H1 (cell line): Measurements from ENCODE around the gene TMED3. TPM values are rescaled to one million over a fixed set of nuclear protein-coding genes. Genes with fewer than 3 reads are reported as not detected.

Experiments
- CTCF ChIA-PET: fragments of 300-600 bp; sonication (Branson Sonifier 250); formaldehyde crosslinking; loops from one replicate; lab custom pipeline; 2021; ENCODE audit not compliant: partially characterized antibody; lab: Charles Lee
- POLR2A ChIA-PET: fragments of 300-600 bp; sonication (Branson Sonifier 250); formaldehyde crosslinking; loops from one replicate; lab custom pipeline; 2021; ENCODE audit warnings: inconsistent platforms; ENCODE audit not compliant: partially characterized antibody; lab: Charles Lee
- DNase-seq, 2 experiments: peaks; one replicate each; pipeline versions ENCODE4 v3.0.0 to v3.0.0-alpha.2; 2010 to 2022; ENCODE audit warnings: low spot score in 2 of 2, low read depth in 1 of 2, mixed read lengths in 1 of 2
- FAIRE-seq: peaks from 2 replicates; lab custom pipeline; 2011; peaks lifted over from hg19 to GRCh38; lab: Jason Lieb, UNC
- H2AFZ ChIP-seq: 2 replicates; pipeline ENCODE4 v1.8.1; 2012; ENCODE audit warnings: low read length, inconsistent platforms
- H2AK5ac ChIP-seq: 2 replicates; pipeline ENCODE4 v1.6.1; 2013; ENCODE audit warnings: low read depth, low read length
- H2BK120ac ChIP-seq: replicated peaks from 2 replicates; pipeline ENCODE3; 2013; ENCODE audit warnings: low read depth, low read length, inconsistent platforms
- H2BK12ac ChIP-seq: 2 replicates; pipeline ENCODE4 v1.6.1; 2013; ENCODE audit warnings: low read depth, low read length
- H2BK15ac ChIP-seq: 2 replicates; pipeline ENCODE4 v1.6.1; 2013; ENCODE audit warnings: low read length
- H2BK20ac ChIP-seq: 2 replicates; pipeline ENCODE4 v1.6.1; 2013; ENCODE audit warnings: low read length
- H2BK5ac ChIP-seq: 2 replicates; pipeline ENCODE4 v1.6.1; 2013; ENCODE audit warnings: low read depth, low read length
- H3K14ac ChIP-seq: 2 replicates; pipeline ENCODE4 v1.6.1; 2013; ENCODE audit warnings: inconsistent platforms; ENCODE audit not compliant: insufficient read length
- H3K18ac ChIP-seq: 2 replicates; pipeline ENCODE4 v1.6.1; 2013; ENCODE audit warnings: low read length; ENCODE audit errors: extremely low read depth
- H3K23ac ChIP-seq: 2 replicates; pipeline ENCODE4 v1.6.1; 2013; ENCODE audit warnings: inconsistent platforms; ENCODE audit not compliant: insufficient read length
- H3K23me2 ChIP-seq: 2 replicates; pipeline ENCODE4 v1.6.1; 2013; ENCODE audit warnings: low read depth, low read length
- H3K27ac ChIP-seq: 2 replicates; pipeline ENCODE4 v1.6.1; 2011; ENCODE audit warnings: low read depth, low read length, inconsistent platforms
- H3K27me3 ChIP-seq, 4 experiments: replicated peaks in 1 of 4; 1 replicate in 1 of 4; 2 replicates in 3 of 4; pipeline versions ENCODE4 v1.6.1 to v1.8.1; 2011 to 2013; ENCODE audit warnings: low read length in 3 of 4, mild to moderate bottlenecking in 3 of 4, inconsistent platforms in 2 of 4, mixed read lengths in 2 of 4, moderate library complexity in 1 of 4; ENCODE audit not compliant: control insufficient read depth in 3 of 4, insufficient read depth in 3 of 4; ENCODE audit errors: extremely low read depth in 1 of 4
- H3K36me3 ChIP-seq, 4 experiments: 2 replicates each; pipeline versions ENCODE4 v1.6.1 to v1.8.1; 2011 to 2013; ENCODE audit warnings: mild to moderate bottlenecking in 4 of 4, low read length in 3 of 4, moderate library complexity in 2 of 4, control low read depth in 1 of 4, inconsistent platforms in 1 of 4; ENCODE audit not compliant: insufficient read depth in 4 of 4, control insufficient read depth in 2 of 4
- H3K4ac ChIP-seq: replicated peaks from 2 replicates; pipeline ENCODE3; 2013; ENCODE audit warnings: low read length, low read depth, mixed read lengths, inconsistent platforms; ENCODE audit not compliant: insufficient read length
- H3K4me1 ChIP-seq, 4 experiments: replicated peaks in 1 of 4; 1 replicate in 1 of 4; 2 replicates in 3 of 4; pipeline versions ENCODE4 v1.6.1 to v1.8.1; 2011 to 2013; ENCODE audit warnings: low read length in 3 of 4, inconsistent platforms in 2 of 4, mixed read lengths in 1 of 4; ENCODE audit not compliant: insufficient read depth in 4 of 4, control insufficient read depth in 3 of 4
- H3K4me2 ChIP-seq, 2 experiments: 2 replicates each; pipeline versions ENCODE4 v1.6.1 to v1.8.1; 2011 to 2013; ENCODE audit warnings: low read depth in 2 of 2, low read length in 2 of 2, control low read depth in 1 of 2, inconsistent platforms in 1 of 2, mild to moderate bottlenecking in 1 of 2; ENCODE audit not compliant: insufficient read depth in 1 of 2
- H3K4me3 ChIP-seq, 4 experiments: fragments of 200-600, 300-600 bp in 1 of 4; sonication (generic), shearing (Covaris generic), sonication (Bioruptor Twin) in 1 of 4; 2 replicates each; pipeline versions ENCODE4 v1.5.1 to v1.8.1; 2011 to 2016; ENCODE audit warnings: low read length in 4 of 4, low read depth in 3 of 4, control low read depth in 2 of 4, inconsistent platforms in 2 of 4, mild to moderate bottlenecking in 2 of 4, mixed read lengths in 1 of 4, moderate library complexity in 1 of 4; ENCODE audit not compliant: insufficient read depth in 2 of 4; ENCODE audit errors: extremely low read depth in 1 of 4
- H3K56ac ChIP-seq: replicated peaks from 2 replicates; pipeline ENCODE3; 2013; ENCODE audit warnings: low read depth, mild to moderate bottlenecking, mixed read lengths, low read length, inconsistent platforms; ENCODE audit not compliant: insufficient read length
- H3K79me1 ChIP-seq: 2 replicates; pipeline ENCODE4 v1.6.1; 2013; ENCODE audit warnings: low read depth, low read length, control low read depth
- H3K79me2 ChIP-seq, 2 experiments: 2 replicates each; pipeline versions ENCODE4 v1.6.1 to v1.8.1; 2012 to 2013; ENCODE audit warnings: low read length in 2 of 2, mild to moderate bottlenecking in 2 of 2, inconsistent platforms in 1 of 2; ENCODE audit not compliant: insufficient read depth in 2 of 2, control insufficient read depth in 1 of 2
- H3K9ac ChIP-seq, 4 experiments: replicated peaks in 1 of 4; 1 replicate in 1 of 4; 2 replicates in 3 of 4; pipeline versions ENCODE4 v1.6.1 to v1.8.1; 2011 to 2013; ENCODE audit warnings: low read depth in 3 of 4, low read length in 3 of 4, control low read depth in 2 of 4, mild to moderate bottlenecking in 2 of 4, moderate library complexity in 2 of 4, inconsistent platforms in 1 of 4; ENCODE audit errors: extremely low read depth in 1 of 4
- H3K9me3 ChIP-seq, 2 experiments: 2 replicates each; pipeline versions ENCODE4 v1.6.1 to v1.8.1; 2012 to 2013; ENCODE audit warnings: mild to moderate bottlenecking in 2 of 2, moderate library complexity in 2 of 2, control low read depth in 1 of 2, inconsistent platforms in 1 of 2, low read depth in 1 of 2, low read length in 1 of 2, mixed read lengths in 1 of 2; ENCODE audit not compliant: insufficient read depth in 2 of 2
- H4K20me1 ChIP-seq, 2 experiments: replicated peaks in 1 of 2; 2 replicates each; pipeline versions ENCODE3 to v1.8.1; 2011 to 2013; ENCODE audit warnings: inconsistent platforms in 2 of 2, low read length in 2 of 2, mild to moderate bottlenecking in 1 of 2; ENCODE audit not compliant: insufficient read depth in 2 of 2, control insufficient read depth in 1 of 2
- H4K5ac ChIP-seq: 2 replicates; pipeline ENCODE4 v1.6.1; 2013; ENCODE audit warnings: low read length, low read depth, mixed read lengths, inconsistent platforms; ENCODE audit not compliant: insufficient read length
- H4K8ac ChIP-seq: 2 replicates; pipeline ENCODE4 v1.8.0; 2013; ENCODE audit warnings: mild to moderate bottlenecking, moderate library complexity, low read length, inconsistent platforms; ENCODE audit not compliant: insufficient read depth; ENCODE audit errors: extremely low read depth
- H4K91ac ChIP-seq: replicated peaks from 2 replicates; pipeline ENCODE3; 2013; ENCODE audit warnings: low read length, mixed read lengths, inconsistent platforms; ENCODE audit not compliant: insufficient read length
- ATF2 ChIP-seq: IDR thresholded peaks from 2 replicates; pipeline ENCODE4 v1.6.1; 2012; ENCODE audit warnings: low read length, inconsistent platforms
- CTBP2 ChIP-seq: IDR thresholded peaks from 2 replicates; pipeline ENCODE4 v1.7.0; 2011; ENCODE audit warnings: borderline replicate concordance, mild to moderate bottlenecking, moderate library complexity, mixed read lengths, low read length; ENCODE audit not compliant: insufficient read depth, insufficient read length
- KDM5A ChIP-seq: fragments of 200-600 bp; IDR thresholded peaks from 2 replicates; pipeline ENCODE4 v1.7.1; 2012; ENCODE audit warnings: mild to moderate bottlenecking, low read length, inconsistent platforms, mixed read lengths
- MAFK ChIP-seq: IDR thresholded peaks from 2 replicates; pipeline ENCODE4 v1.6.1; 2012; ENCODE audit warnings: low read depth, mild to moderate bottlenecking, improper control_type of control experiment, low read length
- POU5F1 ChIP-seq: IDR thresholded peaks from 2 replicates; pipeline ENCODE4 v1.6.1; 2011; ENCODE audit warnings: low read depth, mild to moderate bottlenecking, low read length, moderate library complexity
- RAD21 ChIP-seq, 2 experiments: IDR thresholded peaks in 1 of 2; conservative IDR thresholded peaks in 1 of 2; 2 replicates each; pipeline ENCODE4 v1.6.1; 2011; ENCODE audit warnings: low read depth in 2 of 2, low read length in 2 of 2, improper control_type of control experiment in 1 of 2, inconsistent platforms in 1 of 2, mild to moderate bottlenecking in 1 of 2, moderate library complexity in 1 of 2
- RNF2 ChIP-seq: fragments of 200-900, 300-1000 bp; sonication (generic); IDR thresholded peaks from 2 replicates; pipeline ENCODE4 v1.7.1; 2016; ENCODE audit warnings: borderline replicate concordance, low read depth, mild to moderate bottlenecking, antibody characterized with exemption, low read length; ENCODE audit not compliant: poor library complexity, severe bottlenecking; ENCODE audit errors: missing control alignments
- RXRA ChIP-seq: IDR thresholded peaks from 2 replicates; pipeline ENCODE4 v1.6.1; 2011; ENCODE audit warnings: low read depth, mild to moderate bottlenecking, low read length, moderate library complexity; ENCODE audit not compliant: insufficient read depth
- SIN3A ChIP-seq, 2 experiments: IDR thresholded peaks in 1 of 2; conservative IDR thresholded peaks in 1 of 2; 2 replicates each; pipeline ENCODE4 v1.6.1; 2011 to 2012; ENCODE audit warnings: low read length in 2 of 2, improper control_type of control experiment in 1 of 2, low read depth in 1 of 2, mild to moderate bottlenecking in 1 of 2
- TBP ChIP-seq: IDR thresholded peaks from 2 replicates; pipeline ENCODE4 v1.6.1; 2011; ENCODE audit warnings: low read depth, low read length, improper control_type of control experiment
- ZNF274 ChIP-seq: IDR thresholded peaks from 2 replicates; pipeline ENCODE4 v1.7.0; 2012; ENCODE audit warnings: low read length, borderline replicate concordance; ENCODE audit errors: extremely low read depth
- WGBS, 2 experiments: shearing (Covaris generic) in 1 of 2; methylation state at CpG; one replicate each; pipeline versions ENCODE4 v1.1.6 to v1.1.7; 2013 to 2015; ENCODE audit warnings: low lambda C conversion rate in 2 of 2, mixed read lengths in 2 of 2, inconsistent platforms in 1 of 2, low coverage in 1 of 2, missing lambda C conversion rate in 1 of 2; ENCODE audit not compliant: insufficient replicate concordance in 2 of 2, insufficient coverage in 1 of 2, insufficient read length in 1 of 2; ENCODE audit errors: extremely low coverage in 1 of 2, missing lambda C conversion rate in 1 of 2; 5-methylcytosine and 5-hydroxymethylcytosine counted together
- polyA plus RNA-seq, 7 experiments: library from polyadenylated mRNA; depleted of rRNA in 3 of 7; stranded (reverse) in 5 of 7; unstranded in 2 of 7; fragments of >200 nt in 5 of 7; fragments of 200-250 nt in 2 of 7; gene quantifications; 1 replicate in 5 of 7; 2 replicates in 1 of 7; 4 replicates in 1 of 7; pipeline versions ENCODE4 v1.2.1 to v1.2.3, GENCODE V29; 2011 to 2013; ENCODE audit warnings: missing spikeins in 2 of 7, mixed read lengths in 2 of 7
- total RNA-seq: library from RNA; stranded (reverse); fragmentation: NEBNext Ultra II Directional; extraction: Animal tissue kit (Norgen Biotek cat#: 25700); gene quantifications from 2 replicates; pipeline ENCODE4 v1.2.1, GENCODE V29; 2021

TMED3 gene
- total and polyA plus RNA-seq, 2 of the 8 experiments (the other 6 are each of a cell fraction or from before 2014, with no cell fraction given) = 50.2 to 110 TPM

- no peaks in the 10 kb centered on the region for H3K27me3 ChIP-seq
- CTCF ChIA-PET = interaction anchor here (0.6 to 5.2 kb wide), 5 partner anchors 9 to 1009 kb away, joined by 3 to 23 read pairs (median 3); no protein-coding TSS in a partner anchor
- no peak overlapping the region for H3K18ac ChIP-seq
- no peaks in the 10 kb centered on the region for H4K20me1 ChIP-seq
- no peak overlapping the region for H3K14ac ChIP-seq
- no peak overlapping the region for H2BK20ac ChIP-seq
- DNase-seq = no peak
- no peak overlapping the region for H4K91ac ChIP-seq
- POLR2A ChIA-PET = no interaction called here
- no peak for FAIRE-seq
- no peak overlapping the region for H3K4ac ChIP-seq
- WGBS, 2 experiments = 83% methylated on average over 3 of the region's 3 CpGs; no CpG with 5 or more reads in 1 of the 2 experiments
- no peak overlapping the region for H2BK5ac ChIP-seq
- H4K8ac ChIP-seq = no peak overlapping the region
- H3K36me3 ChIP-seq = no peaks in the 10 kb centered on the region; a peak in 1 of 8 replicates
- H3K27ac ChIP-seq = no peak overlapping the region
- no peak overlapping the region for H2BK12ac ChIP-seq
- no peaks in the 10 kb centered on the region for H3K9me3 ChIP-seq
- no peak overlapping the region for H2AFZ ChIP-seq
- no peaks in the 10 kb centered on the region for H3K79me2 ChIP-seq
- H2BK15ac ChIP-seq = no peak overlapping the region
- H3K4me2 ChIP-seq = no peak overlapping the region
- H3K9ac ChIP-seq = no peak overlapping the region
- no peaks in the 10 kb centered on the region for H3K4me1 ChIP-seq
- no peak overlapping the region for H3K23ac ChIP-seq
- H2BK120ac ChIP-seq = no peak overlapping the region
- no peaks in the 10 kb centered on the region for H3K79me1 ChIP-seq
- H2AK5ac ChIP-seq = no peak overlapping the region
- no peaks in the 10 kb centered on the region for H3K23me2 ChIP-seq
- no peak overlapping the region for H3K56ac ChIP-seq
- no peak overlapping the region for H4K5ac ChIP-seq
- no peak overlapping the region for H3K4me3 ChIP-seq
- no peak for TF ChIP-seq CTBP2
- no peak for TF ChIP-seq ATF2
- no peak for TF ChIP-seq KDM5A
- no peak for TF ChIP-seq SIN3A (conservative IDR thresholded peaks at IDR 0.05 in 1 of 2, IDR thresholded peaks at IDR 0.05 in 1 of 2; ENCODE audit: low read depth in 1 of 2, low read length in 2 of 2)
- TF ChIP-seq ZNF274 = no peak
- no peak for TF ChIP-seq RAD21 (IDR thresholded peaks at IDR 0.05 in 1 of 2, conservative IDR thresholded peaks at IDR 0.05 in 1 of 2; ENCODE audit: low read depth in 2 of 2, low read length in 2 of 2)
- no peak for TF ChIP-seq RXRA
- no peak for TF ChIP-seq TBP
- no peak for TF ChIP-seq RNF2
- TF ChIP-seq POU5F1 = no peak
- no peak for TF ChIP-seq MAFK
These were observed 46.7 kb downstream of the TMED3 start for GRCh38 chr15:79357566-79357965.
